Brain microvascular endothelial cell (primary cell): Measurements from ENCODE around the gene FAM24A.
A peak's percentile ranks its signal among the peaks of the same experiment; 100 is the strongest.
"Not testable (repeated sequence)": the region's sequence is repeated elsewhere in the genome, so short reads cannot be mapped to it uniquely, and the experiment has no call there.

Source experiments
- DNase-seq: peaks from one replicate; pipeline ENCODE4 v3.0.0-alpha.2; 2020
- H3K27ac ChIP-seq: fragments of 250-450 bp; sonication (Bioruptor Pico); 2 replicates; pipeline ENCODE4 v1.5.1; 2020; ENCODE audit warnings: mild to moderate bottlenecking, moderate library complexity
- H3K27me3 ChIP-seq: fragments of 250-450 bp; sonication (Bioruptor Pico); replicated peaks from 2 replicates; pipeline ENCODE4 v1.5.1; 2020; ENCODE audit warnings: mild to moderate bottlenecking
- H3K36me3 ChIP-seq: fragments of 250-450 bp; sonication (Bioruptor Pico); replicated peaks from 2 replicates; pipeline ENCODE4 v1.5.1; 2020; ENCODE audit warnings: mild to moderate bottlenecking
- H3K4me3 ChIP-seq: 2 replicates; pipeline ENCODE4 v1.5.1; 2011; ENCODE audit warnings: low read depth, mild to moderate bottlenecking, control low read depth, low read length, moderate library complexity
- CTCF ChIP-seq: IDR thresholded peaks from 2 replicates; pipeline ENCODE4 v1.5.1; 2011; ENCODE audit warnings: low read depth, mild to moderate bottlenecking, moderate library complexity, low read length, control low read depth, inconsistent platforms; ENCODE audit errors: missing control alignments
- in situ Hi-C: cut with HindIII; loops from 2 replicates; pipeline ENCODE4 v1.10.0; 2017; ENCODE audit warnings: low sequenced_read_pairs, low pct_ligation_motif_present

FAM24A gene

DNA sequence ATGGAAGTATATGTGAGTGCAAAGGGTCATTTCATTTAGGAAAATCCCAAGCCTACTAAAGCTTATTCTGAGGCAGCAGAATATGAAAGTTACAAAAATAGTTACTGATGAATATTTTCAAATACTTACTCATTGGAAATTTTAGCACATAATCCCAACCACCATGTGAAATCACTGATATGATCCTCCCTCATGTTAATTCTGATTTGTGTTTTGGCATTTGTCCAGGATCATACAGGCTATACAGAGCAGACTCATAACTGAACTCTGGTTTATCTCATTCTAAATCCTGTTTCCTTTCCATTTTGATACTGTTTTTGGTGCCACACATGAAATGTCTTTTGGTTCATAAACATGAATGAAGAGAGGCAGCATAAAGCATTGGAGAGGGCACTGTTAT, 27.6 kb upstream of the FAM24A start:
- H3K4me3 ChIP-seq, result no peak overlapping the region
- TF ChIP-seq CTCF, result no peak
- H3K36me3 ChIP-seq, result no peaks in the 10 kb centered on the region
- no peaks in the 10 kb centered on the region for H3K27me3 ChIP-seq
- no peak overlapping the region for H3K27ac ChIP-seq
- in situ Hi-C loops, result no loop called here
- no peak for DNase-seq

- Histone ChIP-seq H3K4me3 (no peak overlapping the region), H3K36me3 (no peaks in the 10 kb centered on the region), H3K27me3 (no peaks in the 10 kb centered on the region), H3K27ac (no peak overlapping the region)
- TF ChIP-seq CTCF, result no peak
- in situ Hi-C loops, result no loop called here
- DNase-seq, result no peak
Measured at GRCh38 chr10:122884166-122884565, 26.2 kb upstream of the FAM24A start.

DNA sequence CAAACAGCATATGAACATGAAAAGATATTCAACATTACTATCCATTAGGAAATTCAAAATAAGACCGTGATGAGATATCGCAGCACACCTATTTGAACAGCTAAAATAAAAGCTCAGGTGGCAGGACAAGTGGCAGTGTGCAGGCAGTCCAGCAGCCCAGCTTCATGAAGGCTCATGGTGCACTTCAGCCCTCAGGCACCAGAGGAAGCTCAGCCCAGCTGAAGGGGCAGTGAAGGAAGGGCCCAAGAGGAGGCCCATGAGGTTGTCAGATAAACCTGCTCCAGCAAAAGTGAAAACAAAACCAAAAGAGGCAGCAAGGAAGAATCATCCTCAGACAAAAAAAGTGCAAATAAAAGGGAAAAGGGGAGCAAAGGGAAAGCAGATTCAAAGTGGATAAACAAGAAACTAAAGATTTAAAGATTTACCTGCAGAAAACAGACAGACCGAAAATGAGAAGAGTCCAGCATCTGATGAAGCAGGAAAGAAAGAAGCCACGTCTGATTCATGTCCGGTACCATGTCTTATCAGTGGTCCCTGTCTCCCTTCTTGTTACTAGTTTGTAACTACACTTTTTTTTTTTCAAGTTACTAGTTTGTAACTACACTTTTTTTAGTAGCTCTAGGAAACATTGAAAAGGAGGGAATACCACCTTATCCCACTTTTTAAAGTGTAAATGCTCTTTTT, 16.0 kb upstream of the FAM24A start:
- TF ChIP-seq CTCF, result no peak
- Histone ChIP-seq H3K36me3 (no peaks in the 10 kb centered on the region), H3K4me3 (no peak overlapping the region), H3K27ac (no peak overlapping the region), H3K27me3 (no peaks in the 10 kb centered on the region)
- no peak for DNase-seq
- in situ Hi-C loops, result no loop called here

DNA sequence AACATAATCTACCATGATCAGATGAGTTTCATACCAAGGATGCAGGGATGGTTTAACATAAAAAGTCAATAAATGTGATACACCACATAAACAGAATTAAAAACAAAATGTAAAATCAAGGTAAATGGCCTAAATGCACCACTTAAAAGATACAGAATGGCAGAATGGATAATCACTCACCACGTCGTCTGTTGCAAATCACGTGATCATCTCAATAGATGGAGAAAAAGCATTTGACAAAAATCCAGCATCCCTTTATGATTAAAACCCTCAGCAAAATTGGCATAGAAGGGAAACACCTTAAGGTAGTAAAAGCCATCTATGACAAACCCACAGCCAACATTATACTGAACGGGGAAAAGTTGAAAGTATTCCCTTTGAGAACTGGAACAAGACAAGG, 6.5 kb upstream of the FAM24A start:
- H3K27ac ChIP-seq, H3K27me3 ChIP-seq, H3K36me3 ChIP-seq, in situ Hi-C loops, H3K4me3 ChIP-seq, DNase-seq: not testable (repeated sequence)

DNA sequence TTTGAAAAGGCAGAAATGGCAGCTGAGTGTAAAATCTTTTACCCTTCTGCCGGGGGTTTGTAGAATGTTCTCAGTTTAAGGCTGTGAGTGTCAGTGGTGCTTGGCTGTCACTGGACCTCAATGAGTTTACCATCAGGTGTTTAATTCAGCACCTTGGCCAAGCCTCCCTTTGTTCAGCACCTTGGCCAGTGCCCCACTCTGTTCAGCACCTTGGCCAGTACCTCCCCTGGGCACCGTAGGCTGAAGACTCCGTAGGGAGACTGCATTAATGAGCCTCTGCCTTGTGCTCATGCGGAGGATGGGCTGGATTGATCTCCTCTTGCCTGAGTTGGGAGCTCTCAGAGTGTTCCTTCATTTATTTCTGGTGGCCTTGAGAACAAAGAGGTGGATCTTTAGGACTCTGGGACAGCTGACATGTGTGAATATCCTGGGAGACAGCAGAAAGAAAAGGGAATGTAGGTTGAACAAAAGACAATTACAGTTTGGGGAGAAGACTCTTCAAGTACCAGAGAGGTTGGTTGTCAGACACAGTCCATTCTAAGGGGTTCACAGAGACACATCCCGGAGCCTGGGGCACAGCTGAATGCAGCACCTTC, 1.6 kb downstream of the FAM24A start:
- Histone ChIP-seq H3K36me3 (no peaks in the 10 kb centered on the region), H3K27me3 (no peaks in the 10 kb centered on the region), H3K4me3 (no peak overlapping the region), H3K27ac (no peak overlapping the region)
- in situ Hi-C loops, result no loop called here
- no peak for TF ChIP-seq CTCF
- peak; percentile 44 for DNase-seq

DNA sequence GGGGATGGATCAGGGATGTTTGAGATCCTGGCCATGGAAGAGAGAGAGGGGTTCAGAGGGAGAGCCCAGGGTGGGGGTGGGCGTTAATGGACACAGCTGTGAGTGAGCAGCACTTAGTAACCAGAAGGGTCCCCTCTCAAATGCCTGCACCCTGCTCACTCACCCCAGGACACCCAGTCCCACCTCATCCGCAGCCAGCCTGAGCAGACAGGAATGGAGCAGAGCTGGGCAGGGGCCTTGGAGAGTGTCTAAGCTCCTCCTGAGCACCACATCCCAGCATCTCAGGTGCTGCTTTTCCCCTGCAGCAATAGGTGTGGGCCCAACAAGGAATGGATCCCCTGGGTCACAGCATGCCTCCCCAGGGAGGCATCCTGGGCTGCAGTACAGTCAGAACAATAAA, 5.3 kb downstream of the FAM24A start:
- no peak for DNase-seq
- no peak for TF ChIP-seq CTCF
- Histone ChIP-seq H3K36me3 (no peaks in the 10 kb centered on the region), H3K27me3 (no peaks in the 10 kb centered on the region), H3K27ac (no peak overlapping the region), H3K4me3 (no peak overlapping the region)
- in situ Hi-C loops, result no loop called here
